HG02763 (cell line): ENCODE measurements around the gene IFNA13.

Experiments
- ATAC-seq: cut with Tn5 transposase; IDR thresholded peaks from one replicate; pipeline ENCODE4 v1.9.1; 2021; ENCODE audit warnings: mild to moderate bottlenecking, moderate library complexity; ENCODE audit not compliant: unreplicated experiment

Gene IFNA13

DNA sequence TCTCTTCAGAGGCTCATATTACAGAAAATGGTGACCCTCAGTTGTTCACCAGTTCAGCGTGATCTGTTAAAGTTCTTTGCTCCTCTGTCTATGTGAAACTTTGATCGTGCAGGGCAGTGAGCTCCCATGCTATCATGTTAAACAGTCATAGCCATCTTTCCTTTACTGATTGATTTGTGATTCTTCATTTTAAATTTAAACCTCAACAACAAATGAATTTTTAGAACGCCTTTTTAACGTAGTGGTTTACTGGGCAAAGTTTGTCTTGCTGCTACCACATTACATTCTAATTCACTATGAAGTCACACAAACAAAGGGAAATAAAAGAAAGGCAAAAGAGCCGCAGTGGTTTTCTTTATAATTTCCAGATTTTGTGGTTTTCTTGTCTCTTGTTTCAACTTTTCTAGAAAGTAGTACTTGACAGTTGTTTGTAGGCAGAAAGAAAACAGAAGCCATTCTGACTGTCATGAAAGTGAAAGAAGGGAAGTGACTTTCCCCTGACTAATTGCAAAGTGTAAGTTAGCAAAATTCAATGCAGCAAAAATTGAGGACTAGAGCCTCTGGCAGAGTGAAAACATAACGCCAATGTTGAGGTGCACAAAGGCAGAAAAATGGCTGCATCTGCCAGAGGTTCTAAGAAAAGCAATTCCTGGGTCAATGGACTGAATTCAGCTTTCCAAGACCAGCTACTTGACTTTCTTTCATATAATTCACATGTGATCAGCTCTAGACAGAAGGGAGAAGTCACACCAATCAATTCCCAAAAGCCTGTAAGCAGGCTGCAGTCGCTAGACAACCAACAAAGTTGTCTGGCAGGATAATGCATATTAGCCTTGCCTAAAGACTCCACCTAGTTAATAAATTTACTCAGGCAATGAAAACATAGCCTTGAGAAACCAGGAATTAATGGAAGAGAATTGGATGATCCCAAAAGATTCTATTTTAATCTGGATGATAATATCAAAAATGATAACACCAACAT is 10.1 kb downstream of the IFNA13 start:
- peak; percentile 89 for ATAC-seq

DNA sequence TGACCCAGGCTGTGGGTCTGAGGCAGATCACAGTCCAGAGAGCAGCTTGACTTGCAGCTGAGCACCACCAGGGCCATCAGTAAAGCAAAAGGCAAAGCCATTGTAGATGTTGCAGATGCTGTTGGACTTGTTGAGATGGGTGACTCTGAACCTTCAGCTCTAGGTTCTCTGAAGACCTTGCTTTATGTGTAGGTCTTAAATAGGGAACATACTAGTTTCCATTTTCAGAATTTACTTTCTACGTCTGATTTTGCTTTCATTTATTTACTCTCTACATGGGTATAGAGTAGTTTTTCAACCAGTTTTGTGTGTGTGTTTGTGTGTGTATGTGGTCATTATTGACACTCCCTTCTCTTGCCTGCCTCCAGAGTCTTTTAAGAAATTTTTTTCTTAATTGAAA is 17.1 kb downstream of the IFNA13 start, which contains the start of gene IFNA6:
Gene IFNA6, minus strand, starts transcription at position 101 of the 400 bp plus-strand sequence. Its CDS starts 0 bp downstream, at position 101.
- ATAC-seq, result no peak

DNA sequence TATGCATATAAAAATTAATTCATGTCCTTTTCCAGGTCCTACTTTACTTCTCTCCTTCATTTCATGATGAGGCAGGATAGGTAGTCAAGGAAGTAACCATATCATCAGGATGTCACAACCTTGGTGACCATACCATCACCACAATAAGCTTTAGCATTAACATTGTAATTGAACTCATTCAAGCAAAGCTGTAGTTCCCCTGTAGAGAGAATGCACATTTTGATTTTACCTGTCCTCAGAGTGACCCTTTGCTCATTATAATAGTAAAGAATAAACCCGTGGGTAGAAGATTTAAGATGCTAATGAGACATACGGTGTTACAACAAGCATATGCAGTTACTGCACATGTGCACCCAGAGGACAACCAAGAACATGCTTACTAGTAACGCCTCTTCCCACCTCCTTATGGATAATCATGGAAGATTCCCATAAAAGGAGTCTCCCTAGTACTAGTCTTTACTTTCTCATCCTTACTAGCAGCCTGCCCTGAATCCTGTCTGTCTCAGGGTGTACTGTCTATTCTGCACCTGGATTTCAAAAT is 19.4 kb downstream of the IFNA13 start:
- ATAC-seq, result no peak

DNA sequence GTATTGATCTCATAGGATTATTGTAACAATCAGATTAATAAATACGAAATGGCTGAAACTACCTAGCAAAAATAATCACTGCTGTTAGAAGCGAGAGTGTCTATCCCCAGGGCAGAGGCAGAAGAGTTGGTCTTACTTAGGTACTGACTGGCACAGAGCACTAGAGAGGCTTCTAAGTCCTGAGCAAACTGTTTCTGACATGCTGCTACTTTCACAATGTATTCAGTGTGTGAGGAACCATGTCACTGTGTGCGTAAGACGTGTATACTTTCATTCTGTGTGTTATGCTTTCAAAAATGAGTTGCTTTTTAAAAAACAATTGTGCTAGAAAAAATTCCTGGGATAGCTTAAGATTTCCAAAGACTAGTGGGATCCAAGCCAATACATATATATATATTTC is 27.1 kb downstream of the IFNA13 start:
- ATAC-seq, result no peak

DNA sequence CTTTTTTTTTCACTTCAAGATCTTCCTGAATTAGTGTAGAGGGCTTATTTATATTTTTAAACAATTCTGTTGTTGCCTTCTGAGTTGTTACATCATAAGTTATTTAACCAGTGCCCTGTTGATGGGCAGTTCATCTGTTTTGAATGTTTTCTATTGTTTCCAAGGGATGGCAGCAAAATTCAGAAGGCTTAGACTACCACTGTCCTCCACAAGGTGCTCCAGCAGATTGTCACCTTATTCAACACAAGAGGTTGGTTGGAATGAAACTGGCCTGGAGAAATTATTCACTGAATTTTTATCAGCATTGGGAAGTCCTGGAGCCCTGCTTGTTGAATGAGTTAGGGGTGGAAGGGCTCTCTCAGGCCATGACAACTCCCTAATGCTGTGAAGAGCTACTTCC is 31.4 kb downstream of the IFNA13 start:
- no peak for ATAC-seq

DNA sequence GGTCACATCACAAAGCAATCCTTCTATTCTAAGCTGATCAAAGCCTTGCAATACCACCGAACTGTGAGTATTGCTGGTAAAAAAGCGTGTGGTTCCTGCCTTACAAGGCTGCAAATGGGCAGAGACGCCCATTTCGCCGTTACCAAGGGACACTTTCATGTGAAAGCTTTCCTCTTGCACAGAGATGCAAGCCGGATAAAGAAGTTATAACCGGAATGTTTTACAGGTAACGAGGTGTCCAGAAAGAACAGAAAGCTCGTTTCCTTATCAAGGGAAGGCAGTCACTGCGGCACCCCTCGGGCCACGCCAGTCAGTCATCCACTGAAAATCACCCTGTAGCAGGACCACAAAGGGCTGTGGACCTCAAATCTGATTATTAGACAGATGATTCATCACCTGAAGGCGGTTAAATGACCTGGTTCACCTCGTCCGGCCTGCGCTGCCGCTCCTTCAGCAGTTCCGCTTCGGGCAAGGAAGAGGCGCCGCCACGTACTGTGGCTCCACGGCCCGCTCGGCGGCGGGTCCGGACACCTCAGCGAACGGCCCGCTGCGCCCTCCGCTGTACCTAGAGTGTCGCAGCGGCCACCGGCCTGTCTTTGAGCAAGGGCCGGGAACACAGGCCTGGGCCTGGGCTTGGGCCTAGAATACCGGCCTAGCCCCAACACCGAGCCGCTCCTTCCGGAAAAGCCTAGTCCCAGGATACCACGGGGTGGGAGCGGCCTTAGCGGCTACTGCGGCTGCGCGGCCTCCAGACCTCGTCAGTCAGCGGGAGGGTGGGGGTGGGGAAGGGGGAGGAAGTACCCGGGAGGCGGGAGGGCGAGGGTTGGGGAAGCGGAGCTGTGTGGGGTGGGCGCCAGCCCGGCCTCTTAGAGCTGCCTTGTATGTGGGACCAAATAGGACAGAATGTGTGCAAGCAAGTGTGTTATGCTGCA is 32.9 kb downstream of the IFNA13 start, which contains the start of gene KLHL9:
Gene KLHL9, minus strand, starts transcription at position 704 of the 932 bp plus-strand sequence. Its CDS starts 545 bp downstream, at position 159.
- ATAC-seq, result peak; percentile 92

GRCh38 chr9:21333226-21333625 is 34.6 kb downstream of the IFNA13 start:
- no peak for ATAC-seq

DNA sequence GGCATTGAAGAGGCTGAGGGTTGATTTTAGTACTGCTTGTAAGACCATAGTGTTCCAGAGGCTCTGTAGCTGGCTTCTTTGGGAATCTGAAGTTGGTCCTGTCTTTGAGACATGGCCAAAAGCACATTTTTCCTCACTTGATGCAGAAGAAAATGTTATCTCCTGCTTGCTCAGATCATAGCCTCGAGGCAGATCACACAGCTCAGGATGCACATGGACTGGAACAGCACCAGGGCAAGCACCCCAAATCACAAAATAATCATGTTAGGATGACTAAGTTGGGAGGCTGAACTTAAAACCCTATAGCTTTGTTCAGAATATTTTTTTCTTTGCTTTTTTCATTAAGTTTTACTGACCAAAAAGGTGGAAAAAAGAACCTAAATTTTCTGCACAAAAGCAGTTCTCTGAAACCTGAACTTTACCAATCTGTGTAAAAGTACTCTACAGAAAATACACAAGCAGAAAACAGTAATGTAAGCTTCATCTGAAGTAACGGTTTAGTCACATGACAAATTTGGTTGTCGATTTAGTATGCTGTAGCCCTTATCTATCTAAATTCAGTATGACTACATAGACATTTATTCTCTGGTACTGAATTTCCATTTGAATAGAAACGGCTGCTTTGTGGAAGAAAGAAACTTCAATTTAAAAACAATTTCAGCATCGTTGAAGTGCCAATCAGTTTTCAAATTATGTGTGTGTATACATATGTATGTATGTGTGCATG is 36.0 kb downstream of the IFNA13 start:
- no peak for ATAC-seq

DNA sequence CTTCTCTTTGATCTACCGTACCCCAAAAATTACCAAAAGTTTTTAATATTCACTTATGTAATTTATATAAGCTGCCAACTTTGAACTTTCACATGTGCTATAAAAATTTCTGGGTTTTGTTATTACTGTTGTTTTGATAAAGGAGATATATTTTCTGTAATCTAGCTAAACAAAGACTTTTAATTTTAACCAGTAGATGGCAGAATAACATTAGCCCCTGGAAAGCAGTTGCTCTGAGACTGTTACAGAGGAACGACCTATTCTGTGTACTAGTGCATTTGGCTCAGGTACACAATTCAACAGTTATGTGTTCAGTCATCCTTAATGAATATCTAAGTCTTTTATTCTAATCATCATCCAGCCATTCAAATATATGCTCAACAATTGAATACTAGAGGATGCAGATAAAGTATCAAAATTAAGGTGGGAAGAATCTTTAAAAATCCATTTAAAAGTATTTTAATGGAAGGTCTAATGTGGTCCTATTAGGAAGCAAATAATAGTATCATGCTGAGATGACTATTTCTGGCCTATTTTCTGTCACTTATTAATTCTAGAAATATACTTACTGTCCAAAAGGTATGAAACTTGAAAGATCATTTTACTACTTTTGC is 41.2 kb downstream of the IFNA13 start:
- ATAC-seq, result peak; percentile 80

- ATAC-seq, result no peak
These were observed 43.8 kb downstream of the IFNA13 start for GRCh38 chr9:21324047-21324446.

DNA sequence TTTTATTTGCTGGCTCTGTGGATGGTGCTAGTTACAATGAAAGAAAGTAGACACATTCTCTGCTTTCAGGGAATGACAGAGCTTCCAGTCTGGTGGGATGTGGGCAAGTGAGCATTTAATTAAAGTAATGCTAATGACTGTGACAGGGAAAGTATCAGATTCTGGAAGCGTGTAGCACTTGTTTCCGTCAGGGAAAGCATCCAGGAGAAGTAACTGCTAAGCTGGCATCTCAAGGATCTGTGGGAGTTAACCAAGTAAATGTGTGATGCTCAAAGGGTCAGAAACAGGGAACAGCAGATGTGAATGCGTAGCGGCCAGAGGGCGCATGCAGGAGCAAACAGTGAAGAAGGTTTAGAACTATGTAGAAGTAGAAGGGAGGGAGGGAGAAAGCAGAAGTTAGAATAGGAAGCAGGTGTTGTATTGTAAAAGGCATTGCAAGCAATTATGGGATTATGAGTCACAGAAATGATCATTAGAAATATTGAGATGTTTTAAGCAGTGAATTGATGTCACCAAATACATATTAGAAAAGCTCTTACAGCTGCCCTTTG is 44.9 kb downstream of the IFNA13 start:
- ATAC-seq, result no peak

- no peak for ATAC-seq
These were observed 47.4 kb downstream of the IFNA13 start for GRCh38 chr9:21320465-21320864.

DNA sequence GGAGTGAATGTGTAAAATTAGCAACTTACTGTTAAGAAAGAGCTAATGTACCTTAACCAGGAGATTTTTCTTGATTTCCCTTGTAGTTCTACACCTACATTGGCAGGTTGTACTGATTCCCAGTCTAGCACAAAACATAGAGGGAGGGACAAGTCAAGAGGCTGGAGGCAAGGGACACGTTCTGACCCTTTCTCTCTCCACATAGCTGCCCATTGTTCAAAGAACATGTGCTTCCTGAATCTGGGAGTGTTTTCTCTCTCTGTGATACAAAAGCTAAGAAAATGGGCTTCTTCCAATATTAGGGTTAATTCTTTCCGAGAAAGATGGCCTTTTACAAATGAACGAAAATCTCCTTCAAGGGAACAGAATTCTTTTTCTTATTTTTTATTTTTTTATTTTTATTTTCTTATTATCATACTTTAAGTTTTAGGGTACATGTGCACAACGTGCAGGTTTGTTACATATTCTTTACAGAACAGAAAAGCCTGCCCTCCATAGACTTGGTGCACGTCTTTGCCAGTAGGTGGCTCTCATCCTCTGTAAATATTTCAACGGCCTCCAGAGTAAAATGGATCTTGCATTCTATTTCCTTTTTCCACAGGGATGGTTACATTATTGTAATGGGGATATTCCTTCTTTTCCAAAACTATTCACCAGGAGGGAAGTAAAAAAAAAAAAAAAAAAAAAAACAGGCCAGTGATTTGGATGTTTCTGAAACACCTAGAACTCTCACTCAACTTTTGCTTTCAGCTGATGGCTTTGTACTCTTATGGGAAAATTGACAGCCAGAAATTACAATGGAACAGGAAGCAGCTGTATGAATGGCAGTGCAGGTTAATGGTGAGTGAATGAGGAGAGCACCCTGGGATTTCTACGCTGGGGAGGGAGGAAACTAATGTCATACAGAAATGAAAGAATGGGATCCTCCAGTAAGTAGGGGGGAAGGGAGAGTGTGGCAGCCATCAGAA is 49.6 kb downstream of the IFNA13 start:
- ATAC-seq, result peak; percentile 74
